ENCODE measurements around the gene KRTAP10-7. TPM values are rescaled to one million over a fixed set of nuclear protein-coding genes. Genes with fewer than 3 reads are reported as not detected.
"Not testable (repeated sequence)": the region's sequence is repeated elsewhere in the genome, so short reads cannot be mapped to it uniquely, and the experiment has no call there.

The KRTAP10-7 gene
- total RNA-seq, 3 donors from 2014 or later: not detected

DNA sequence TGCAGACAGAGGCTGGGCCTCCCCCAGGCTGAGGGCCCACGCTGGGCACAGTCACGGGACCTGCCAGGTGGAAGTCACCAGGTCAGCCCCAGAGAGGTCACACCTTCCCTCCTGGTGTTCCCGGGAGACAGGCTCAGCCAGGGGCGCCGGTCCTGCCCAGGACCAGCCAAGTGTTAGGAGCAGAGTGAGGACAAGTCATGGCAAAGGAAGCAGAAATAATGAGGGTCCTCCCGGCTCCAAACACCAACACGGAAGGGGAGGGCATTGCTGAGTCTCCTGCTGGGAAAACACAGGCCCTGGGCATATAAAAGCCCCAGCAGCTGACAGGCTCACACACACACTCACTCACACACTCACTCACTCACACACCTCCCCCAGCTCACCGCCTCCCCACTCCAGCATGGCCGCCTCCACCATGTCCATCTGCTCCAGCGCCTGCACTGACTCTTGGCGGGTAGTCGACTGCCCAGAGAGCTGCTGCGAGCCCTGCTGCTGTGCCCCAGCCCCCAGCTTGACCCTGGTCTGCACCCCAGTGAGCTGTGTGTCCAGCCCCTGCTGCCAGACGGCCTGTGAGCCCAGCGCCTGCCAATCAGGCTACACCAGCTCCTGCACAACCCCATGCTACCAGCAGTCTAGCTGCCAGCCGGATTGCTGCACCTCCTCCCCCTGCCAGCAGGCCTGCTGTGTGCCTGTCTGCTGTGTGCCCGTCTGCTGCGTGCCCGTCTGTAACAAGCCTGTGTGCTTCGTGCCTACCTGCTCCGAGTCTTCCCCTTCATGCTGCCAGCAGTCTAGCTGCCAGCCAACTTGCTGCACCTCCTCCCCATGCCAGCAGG is 36.8 kb downstream of the KRTAP10-7 start, which contains the start of gene KRTAP10-10:
Gene KRTAP10-10 (plus strand): TSS at position 339 of the 833 bp plus-strand sequence. CDS start 62 bp downstream, at position 401.
- Histone ChIP-seq H3K27me3 (peaks cover 0 to 28% of the 10 kb centered on the region in 2 donors), H3K27ac (no peak within 1 kb of the TSS), H3K9me3 (peaks cover 5 to 16% of the 10 kb centered on the region in 2 donors), H3K4me3 (no peak within 1 kb of the TSS), H3K4me1 (no peaks in the 10 kb centered on the region), H3K36me3 (no peaks in the 10 kb centered on the region)
- intact Hi-C loops (cut with DNase I; ENCODE audit: low total_unique reads): loop anchor here (5.0 kb wide), 1 partner anchor 105 kb away; no protein-coding TSS in a partner anchor
- DNase-seq (ENCODE audit: low spot score in 2 of 2): no peak
- TF ChIP-seq POLR2A (IDR thresholded peaks at IDR 0.05) (no peak), POLR2AphosphoS5 (IDR thresholded peaks at IDR 0.05) (no peak)
- TF ChIP-seq, protein P1, sequence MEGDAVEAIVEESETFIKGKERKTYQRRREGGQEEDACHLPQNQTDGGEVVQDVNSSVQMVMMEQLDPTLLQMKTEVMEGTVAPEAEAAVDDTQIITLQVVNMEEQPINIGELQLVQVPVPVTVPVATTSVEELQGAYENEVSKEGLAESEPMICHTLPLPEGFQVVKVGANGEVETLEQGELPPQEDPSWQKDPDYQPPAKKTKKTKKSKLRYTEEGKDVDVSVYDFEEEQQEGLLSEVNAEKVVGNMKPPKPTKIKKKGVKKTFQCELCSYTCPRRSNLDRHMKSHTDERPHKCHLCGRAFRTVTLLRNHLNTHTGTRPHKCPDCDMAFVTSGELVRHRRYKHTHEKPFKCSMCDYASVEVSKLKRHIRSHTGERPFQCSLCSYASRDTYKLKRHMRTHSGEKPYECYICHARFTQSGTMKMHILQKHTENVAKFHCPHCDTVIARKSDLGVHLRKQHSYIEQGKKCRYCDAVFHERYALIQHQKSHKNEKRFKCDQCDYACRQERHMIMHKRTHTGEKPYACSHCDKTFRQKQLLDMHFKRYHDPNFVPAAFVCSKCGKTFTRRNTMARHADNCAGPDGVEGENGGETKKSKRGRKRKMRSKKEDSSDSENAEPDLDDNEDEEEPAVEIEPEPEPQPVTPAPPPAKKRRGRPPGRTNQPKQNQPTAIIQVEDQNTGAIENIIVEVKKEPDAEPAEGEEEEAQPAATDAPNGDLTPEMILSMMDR (IDR thresholded peaks at IDR 0.05): no peak

DNA sequence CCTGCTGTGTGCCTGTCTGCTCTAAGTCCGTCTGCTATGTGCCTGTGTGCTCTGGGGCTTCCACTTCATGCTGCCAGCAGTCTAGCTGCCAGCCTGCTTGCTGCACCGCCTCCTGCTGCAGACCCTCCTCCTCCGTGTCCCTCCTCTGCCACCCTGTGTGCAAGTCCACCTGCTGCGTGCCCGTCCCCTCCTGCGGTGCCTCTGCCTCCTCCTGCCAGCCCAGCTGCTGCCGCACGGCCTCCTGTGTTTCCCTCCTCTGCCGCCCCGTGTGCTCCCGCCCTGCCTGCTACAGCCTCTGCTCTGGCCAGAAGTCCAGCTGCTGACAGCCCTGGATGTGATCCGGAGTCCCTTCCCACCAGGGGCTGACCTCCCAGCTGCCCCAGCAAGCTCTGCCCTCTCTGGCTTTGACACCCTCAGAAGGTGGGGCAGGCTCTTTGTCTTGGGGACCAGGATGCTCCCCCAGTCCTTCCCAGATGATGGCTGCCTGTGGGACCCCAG is 37.5 kb downstream of the KRTAP10-7 start:
- intact Hi-C loops (cut with DNase I; ENCODE audit: low total_unique reads): loop anchor here (5.0 kb wide), 1 partner anchor 104 kb away; no protein-coding TSS in a partner anchor
- H3K9me3 ChIP-seq: peaks cover 0 to 10% of the 10 kb centered on the region in 2 donors
- H3K27ac ChIP-seq; DNase-seq (ENCODE audit: low spot score in 2 of 2); H3K4me1 ChIP-seq; H3K4me3 ChIP-seq; H3K36me3 ChIP-seq: not testable (repeated sequence)
- peaks cover 0 to 28% of the 10 kb centered on the region in 2 donors for H3K27me3 ChIP-seq

DNA sequence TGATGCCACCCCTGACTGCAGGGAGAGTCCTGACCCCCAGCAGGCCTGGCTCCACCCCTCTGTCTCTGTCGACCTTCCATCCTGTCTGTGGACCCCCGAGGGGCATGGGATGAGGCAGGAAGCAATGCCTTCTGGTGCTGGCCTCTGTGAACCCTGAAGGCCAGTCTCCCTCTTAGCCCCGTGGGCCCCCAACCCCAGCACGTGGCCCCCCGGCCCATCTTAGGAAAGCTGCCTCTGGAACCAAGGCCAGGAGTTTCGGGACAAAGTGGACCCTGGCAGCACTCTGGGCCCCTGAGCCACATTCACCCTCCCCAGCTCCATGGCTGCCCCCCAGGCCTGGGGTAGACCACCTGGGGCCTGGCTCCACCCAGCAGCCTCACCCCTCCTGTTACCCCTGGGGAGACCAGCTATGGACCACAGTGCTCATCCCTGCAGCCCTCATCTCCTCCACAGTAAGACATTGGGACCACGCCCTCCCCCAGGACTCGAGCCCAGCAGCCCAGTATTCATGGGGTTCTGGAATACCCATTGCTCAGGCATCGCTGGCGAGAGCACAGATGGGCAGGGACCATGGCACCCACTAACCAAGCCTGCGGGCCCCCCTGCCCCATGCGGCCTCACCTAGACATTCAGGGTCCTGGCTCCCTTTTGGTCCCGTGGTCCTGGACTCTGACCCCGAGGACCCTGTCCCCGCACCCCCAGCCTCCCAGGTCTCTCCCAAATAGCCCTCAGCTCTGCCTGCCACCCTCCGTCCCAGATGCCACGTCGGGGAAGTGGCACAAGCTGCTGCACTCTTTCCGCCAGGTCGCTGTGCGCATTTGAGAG is 38.3 kb downstream of the KRTAP10-7 start:
- Histone ChIP-seq H3K9me3 (peaks cover 1 to 15% of the 10 kb centered on the region in 2 donors), H3K27me3 (peaks cover 0 to 28% of the 10 kb centered on the region in 2 donors)
- H3K4me3 ChIP-seq; H3K36me3 ChIP-seq; H3K4me1 ChIP-seq; DNase-seq (ENCODE audit: low spot score in 2 of 2); H3K27ac ChIP-seq: not testable (repeated sequence)
- intact Hi-C loops (cut with DNase I; ENCODE audit: low total_unique reads): loop anchor here (5.0 kb wide), 1 partner anchor 104 kb away; no protein-coding TSS in a partner anchor

DNA sequence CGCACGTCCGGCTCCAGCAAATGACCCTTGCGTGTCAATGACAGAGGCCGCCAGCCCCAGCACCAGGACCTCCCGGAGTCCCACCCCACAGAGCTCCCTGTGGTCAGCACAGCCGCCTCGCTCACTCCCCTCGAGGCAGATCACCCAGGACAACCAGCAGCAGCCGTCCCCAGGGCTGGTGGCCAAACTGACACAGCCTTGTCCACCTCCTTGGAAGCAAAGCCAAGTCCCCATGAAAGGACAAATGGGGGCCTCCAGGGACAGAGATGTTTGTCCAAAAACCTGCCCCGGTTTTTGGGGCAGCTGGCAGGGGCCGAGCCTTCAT is 38.9 kb downstream of the KRTAP10-7 start:
- no peak overlapping the region for H3K27ac ChIP-seq
- peaks cover 0 to 28% of the 10 kb centered on the region in 2 donors for H3K27me3 ChIP-seq
- no peak overlapping the region for H3K4me3 ChIP-seq
- TF ChIP-seq POLR2AphosphoS5 (IDR thresholded peaks at IDR 0.05): no peak
- TF ChIP-seq, protein P1 (IDR thresholded peaks at IDR 0.05): no peak
- no peak for TF ChIP-seq POLR2A (IDR thresholded peaks at IDR 0.05)
- DNase-seq (ENCODE audit: low spot score in 2 of 2): no peak
- intact Hi-C loops (cut with DNase I; ENCODE audit: low total_unique reads): loop anchor here (5.0 kb wide), 1 partner anchor 103 kb away; no protein-coding TSS in a partner anchor
- no peaks in the 10 kb centered on the region for H3K36me3 ChIP-seq
- peaks cover 7 to 20% of the 10 kb centered on the region in 2 donors for H3K9me3 ChIP-seq
- no peaks in the 10 kb centered on the region for H3K4me1 ChIP-seq

DNA sequence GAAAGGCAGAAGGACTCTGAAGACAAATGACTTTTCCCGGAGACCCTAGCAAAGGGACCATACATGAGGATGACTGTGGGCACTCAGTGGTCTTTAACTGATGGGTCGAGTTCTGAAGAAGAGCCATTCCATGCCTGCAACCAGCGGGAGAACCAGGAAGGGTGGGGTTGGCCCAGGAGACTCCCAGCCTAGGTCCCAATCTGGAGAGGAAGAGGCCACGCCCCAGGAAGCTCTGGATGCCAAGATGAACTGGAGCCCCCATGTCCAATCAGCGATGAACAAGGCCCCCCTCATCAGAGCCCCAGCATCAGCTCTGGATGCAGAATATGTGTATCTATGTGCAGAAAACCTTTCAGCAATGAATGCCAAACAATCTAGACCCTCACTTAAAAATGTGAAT is 40.4 kb downstream of the KRTAP10-7 start:
- peaks cover 16 to 33% of the 10 kb centered on the region in 2 donors for H3K9me3 ChIP-seq
- H3K36me3 ChIP-seq: no peaks in the 10 kb centered on the region
- H3K4me3 ChIP-seq: no peak overlapping the region
- H3K4me1 ChIP-seq: no peaks in the 10 kb centered on the region
- intact Hi-C loops (cut with DNase I; ENCODE audit: low total_unique reads): no loop called here
- H3K27ac ChIP-seq: no peak overlapping the region
- TF ChIP-seq POLR2A (IDR thresholded peaks at IDR 0.05) (no peak), POLR2AphosphoS5 (IDR thresholded peaks at IDR 0.05) (no peak)
- TF ChIP-seq, protein P1 (IDR thresholded peaks at IDR 0.05): no peak
- peaks cover 0 to 28% of the 10 kb centered on the region in 2 donors for H3K27me3 ChIP-seq
- DNase-seq (ENCODE audit: low spot score in 2 of 2): no peak

Data from breast epithelium (tissue), 4 donors.